HG02938 (cell line): ENCODE measurements around the gene NPC1.
"Not testable (repeated sequence)": the region's sequence is repeated elsewhere in the genome, so short reads cannot be mapped to it uniquely, and the experiment has no call there.

ENCODE experiments used
- ATAC-seq: cut with Tn5 transposase; IDR thresholded peaks from one replicate; pipeline ENCODE4 v1.9.1; 2021; ENCODE audit warnings: mild to moderate bottlenecking, moderate library complexity; ENCODE audit not compliant: unreplicated experiment

NPC1 gene

GRCh38 chr18:23526501-23527063, 59.7 kb downstream of the NPC1 start:
- ATAC-seq = no peak

- ATAC-seq = no peak
Observed at GRCh38 chr18:23524213-23524707, 62.0 kb downstream of the NPC1 start.

GRCh38 chr18:23523429-23524212, 62.7 kb downstream of the NPC1 start:
- no peak for ATAC-seq

GRCh38 chr18:23521907-23522306, 64.4 kb downstream of the NPC1 start:
- no peak for ATAC-seq

- ATAC-seq = no peak
Observed at GRCh38 chr18:23521271-23521670, 65.0 kb downstream of the NPC1 start.

- no peak for ATAC-seq
Observed at GRCh38 chr18:23519734-23520133, 66.6 kb downstream of the NPC1 start.

GRCh38 chr18:23515911-23516546, 70.3 kb downstream of the NPC1 start:
- peak; percentile 65 for ATAC-seq

- ATAC-seq = no peak
Observed at GRCh38 chr18:23512641-23513040, 73.7 kb downstream of the NPC1 start.

- ATAC-seq = not testable (repeated sequence)
Observed at GRCh38 chr18:23512216-23512615, 74.1 kb downstream of the NPC1 start.

DNA sequence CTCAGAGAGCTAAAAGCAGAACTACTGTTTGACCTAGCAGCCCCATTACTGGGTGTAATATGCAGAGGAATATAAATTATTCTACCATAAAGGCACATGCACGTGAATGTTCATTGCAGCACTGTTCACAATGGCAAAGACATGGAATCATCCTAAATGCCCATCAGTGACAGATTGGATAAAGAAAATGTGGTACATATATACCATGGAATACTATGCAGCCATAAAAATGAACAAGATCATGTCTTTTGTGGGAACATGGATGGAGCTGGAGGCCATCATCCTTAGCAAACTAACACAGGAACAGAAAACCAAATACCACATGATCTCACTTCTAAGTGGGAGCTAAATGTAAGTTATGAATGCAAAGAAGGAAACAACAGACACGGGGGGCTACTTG, 75.4 kb downstream of the NPC1 start:
- not testable (repeated sequence) for ATAC-seq

DNA sequence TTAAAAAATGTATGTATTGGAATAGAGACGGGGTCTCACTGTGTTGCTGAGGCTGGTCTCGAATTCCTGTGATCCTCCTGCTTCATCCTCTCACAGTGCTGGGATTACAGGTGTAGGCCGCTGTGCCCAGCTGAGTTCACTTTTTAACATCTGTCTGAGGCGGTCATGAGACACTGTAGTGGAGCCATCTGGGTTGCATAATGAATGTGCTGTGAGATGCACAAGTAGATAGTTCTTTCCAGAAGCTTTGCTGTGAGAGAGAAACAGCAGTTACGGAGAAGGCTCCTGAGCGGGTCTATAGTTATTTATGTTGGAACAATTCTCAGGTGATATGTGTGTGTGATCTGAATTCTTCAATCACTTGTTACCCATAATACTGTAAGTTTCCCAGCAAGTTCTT, 79.9 kb downstream of the NPC1 start:
- ATAC-seq = no peak

GRCh38 chr18:23504720-23505119, 81.6 kb downstream of the NPC1 start:
- ATAC-seq = peak; percentile 78

- ATAC-seq = no peak
Observed at GRCh38 chr18:23503963-23504344, 82.4 kb downstream of the NPC1 start.

GRCh38 chr18:23503038-23503962, 83.0 kb downstream of the NPC1 start, which contains the start of gene RMC1:
Gene RMC1 (plus strand): TSS chr18:23503511. CDS start chr18:23503619, 108 bp downstream.
- ATAC-seq = peak; percentile 58

- ATAC-seq = no peak
Observed at GRCh38 chr18:23502516-23503037, 83.7 kb downstream of the NPC1 start.

DNA sequence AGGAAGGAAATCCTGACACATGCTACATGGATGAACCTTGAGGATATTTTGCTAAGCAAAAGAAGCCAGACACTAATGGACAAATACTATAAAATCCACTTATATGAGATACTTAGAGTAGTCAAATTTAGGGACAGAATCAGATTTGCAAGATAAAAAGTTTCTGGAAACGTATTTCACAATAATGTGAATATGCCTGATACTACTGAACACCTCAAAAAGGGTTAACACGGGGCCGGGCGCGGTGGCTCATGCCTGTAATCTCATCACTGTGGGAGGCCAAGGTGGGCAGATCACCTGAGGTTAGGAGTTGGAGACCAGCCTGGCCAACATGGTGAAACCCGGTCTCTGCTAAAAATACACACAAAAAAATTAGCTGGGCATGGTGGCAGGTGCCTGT, 84.7 kb downstream of the NPC1 start:
- no peak for ATAC-seq

DNA sequence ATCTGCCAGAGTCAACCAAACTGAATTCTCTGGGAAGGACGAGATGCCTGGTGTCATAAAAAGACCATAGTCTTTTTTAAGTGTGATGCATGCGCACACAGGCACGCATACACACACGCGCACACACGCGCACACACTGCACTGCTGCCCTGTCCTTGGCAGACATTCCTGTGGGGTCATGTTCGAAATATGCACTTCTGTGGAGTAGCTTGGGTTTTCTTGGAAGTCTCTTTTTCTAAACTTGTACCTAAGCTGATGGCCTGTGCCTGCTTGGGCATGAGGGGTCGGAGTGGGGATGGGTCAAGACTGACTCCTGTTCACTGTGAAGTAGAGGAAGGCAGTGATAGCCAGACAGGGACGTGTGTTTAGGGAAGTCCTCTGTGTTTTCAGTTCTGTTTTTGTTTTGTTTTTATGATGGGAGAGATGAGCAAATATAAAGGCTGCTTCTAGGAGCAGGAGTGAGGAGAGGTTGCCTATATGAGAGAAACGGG, 87.0 kb downstream of the NPC1 start:
- no peak for ATAC-seq

GRCh38 chr18:23498877-23499276, 87.4 kb downstream of the NPC1 start:
- ATAC-seq = peak; percentile 43

GRCh38 chr18:23498117-23498516, 88.2 kb downstream of the NPC1 start:
- no peak for ATAC-seq

DNA sequence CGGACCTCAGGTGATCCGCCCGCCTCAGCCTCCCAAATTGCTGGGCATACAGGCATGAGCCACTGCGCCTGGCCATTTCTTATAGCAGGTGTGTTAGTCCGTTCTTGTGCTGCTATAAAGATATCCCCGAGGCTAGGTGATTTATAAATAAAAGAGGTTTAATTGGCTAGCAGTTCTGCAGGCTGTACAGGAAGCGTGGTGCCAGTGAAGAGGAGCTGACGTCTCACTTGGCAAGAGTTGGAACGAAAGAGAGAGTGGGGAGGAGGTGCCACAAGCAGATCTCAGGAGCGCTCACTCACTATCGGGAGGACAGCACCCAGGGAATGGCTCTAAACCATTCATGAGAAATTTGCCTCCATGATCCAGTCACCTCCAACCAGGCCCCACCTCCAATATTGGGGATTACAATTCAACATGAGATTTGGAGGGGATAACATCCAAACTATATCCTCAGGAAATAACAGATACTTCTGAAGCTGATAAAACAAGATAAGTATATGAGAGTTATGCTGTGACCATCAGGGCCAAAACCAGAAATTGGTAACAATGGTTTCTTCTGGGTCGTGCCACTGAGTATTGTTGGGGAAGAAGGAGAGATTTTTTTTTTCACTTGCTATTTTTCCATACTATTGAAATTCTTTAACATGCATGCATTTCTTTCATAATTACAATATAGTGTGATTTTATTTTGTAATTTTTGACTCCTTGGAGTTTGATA, 90.4 kb downstream of the NPC1 start:
- no peak for ATAC-seq
